Measurements from ENCODE around the gene GLT6D1.

DNA sequence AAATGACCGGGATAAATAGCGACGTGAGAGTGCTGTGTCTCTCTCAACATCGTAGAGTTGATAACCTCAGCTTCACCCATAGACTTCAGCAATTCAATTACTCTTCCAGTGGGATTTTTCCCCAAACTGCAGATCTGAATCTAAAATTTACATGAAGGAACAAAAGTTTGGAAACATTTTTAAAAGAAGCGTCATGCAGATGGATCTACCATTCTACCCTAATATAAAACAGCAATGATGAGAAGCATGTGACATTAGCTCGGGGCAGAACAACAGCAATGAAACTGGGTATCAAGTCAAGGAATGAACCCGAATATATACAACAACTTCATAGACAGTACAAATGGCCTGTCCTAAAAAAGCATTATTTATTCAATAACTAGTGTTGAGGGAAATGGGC is 18.8 kb downstream of the GLT6D1 start:
- TF ChIP-seq GATA2 (IDR thresholded peaks at IDR 0.05; ENCODE audit: low read depth, low read length) (no peak), GATA3 (IDR thresholded peaks at IDR 0.05; ENCODE audit: low read depth, low read length) (no peak)
